LNCaP clone FGC (cell line): ENCODE results near the gene TOX3.

Experiments
- DNase-seq: peaks from one replicate; pipeline ENCODE4 v3.0.0-alpha.2; 2011; ENCODE audit warnings: low read depth
- H3K4me3 ChIP-seq: 2 replicates; pipeline ENCODE4 v1.5.1; 2011; ENCODE audit warnings: mild to moderate bottlenecking, low read depth, low read length, control low read depth
- CTCF ChIP-seq: IDR thresholded peaks from 2 replicates; pipeline ENCODE4 v1.5.1; 2012; ENCODE audit warnings: mild to moderate bottlenecking; ENCODE audit not compliant: control insufficient read depth, insufficient read depth; ENCODE audit errors: extremely low read depth

Gene TOX3

GRCh38 chr16:52515068-52515671 lies 31.8 kb downstream of the TOX3 start:
- H3K4me3 ChIP-seq = no peak overlapping the region
- no peak for DNase-seq
- no peak for TF ChIP-seq CTCF

GRCh38 chr16:52512297-52512987 lies 34.5 kb downstream of the TOX3 start:
- no peak for TF ChIP-seq CTCF
- H3K4me3 ChIP-seq = no peak overlapping the region
- no peak for DNase-seq

- no peak for TF ChIP-seq CTCF
- DNase-seq = no peak
- H3K4me3 ChIP-seq = no peak overlapping the region
These were observed 45.2 kb downstream of the TOX3 start for GRCh38 chr16:52501746-52502145.

GRCh38 chr16:52500963-52501362 lies 46.0 kb downstream of the TOX3 start:
- TF ChIP-seq CTCF = no peak
- H3K4me3 ChIP-seq = no peak overlapping the region
- DNase-seq = no peak

GRCh38 chr16:52499060-52499440 lies 47.9 kb downstream of the TOX3 start:
- DNase-seq = no peak
- no peak overlapping the region for H3K4me3 ChIP-seq
- no peak for TF ChIP-seq CTCF

GRCh38 chr16:52498328-52499059 lies 48.4 kb downstream of the TOX3 start:
- no peak overlapping the region for H3K4me3 ChIP-seq
- TF ChIP-seq CTCF = no peak
- DNase-seq = no peak
